Testis (tissue), 3 donors: Measurements from ENCODE around the gene UBR2. TPM values are rescaled to one million over a fixed set of nuclear protein-coding genes. Genes with fewer than 3 reads are reported as not detected.

Source experiments
- DNase-seq: peaks from one replicate; pipeline ENCODE4 v3.0.0-alpha.2; 2019
- H3K27ac ChIP-seq, 2 donors: fragments of 200-600 bp; sonication (generic); one replicate each; pipeline ENCODE4 v1.5.1; 2019
- H3K27me3 ChIP-seq: fragments of 200-600 bp; sonication (generic); one replicate; pipeline ENCODE4 v1.5.1; 2019
- H3K36me3 ChIP-seq: fragments of 200-600 bp; sonication (generic); one replicate; pipeline ENCODE4 v1.5.1; 2017; ENCODE audit warnings: low read depth; ENCODE audit errors: missing control alignments
- H3K4me1 ChIP-seq: fragments of 200-600 bp; sonication (generic); one replicate; pipeline ENCODE4 v1.5.1; 2019
- H3K4me3 ChIP-seq, 2 donors: fragments of 200-600 bp; sonication (generic); one replicate each; pipeline ENCODE4 v1.5.1; 2017 to 2019
- H3K9me3 ChIP-seq: fragments of 200-600 bp; sonication (generic); one replicate; pipeline ENCODE4 v1.5.1; 2017
- CTCF ChIP-seq, 3 experiments: fragments of 450-650 bp in 2 of 3; fragments of 200-600 bp in 1 of 3; sonication (generic) in 1 of 3; IDR thresholded peaks; one replicate each; pipeline ENCODE4 v1.5.1; 2016 to 2019; ENCODE audit warnings: antibody characterized with exemption in 3 of 3, mild to moderate bottlenecking in 2 of 3, moderate library complexity in 1 of 3
- POLR2A ChIP-seq: fragments of 450-650 bp; IDR thresholded peaks from one replicate; pipeline ENCODE4 v1.6.1; 2017; ENCODE audit warnings: antibody characterized with exemption, mild to moderate bottlenecking, moderate library complexity
- WGBS, 2 donors: methylation state at CpG; one replicate each; pipeline ENCODE4 v1.1.5; 2018; 5-methylcytosine and 5-hydroxymethylcytosine counted together
- intact Hi-C: fragments of 100-400 bp; cut with DNase I; formaldehyde crosslinking; loops from one replicate; pipeline ENCODE4 v1.15.1; 2023; ENCODE audit warnings: low total_unique reads
- polyA plus RNA-seq: library from polyadenylated mRNA; stranded (reverse); fragments of 350-450 nt; fragmentation: Illumina TruSeq; extraction: RNeasy Lipid Tissue Mini Kit (QIAGEN cat#74804); gene quantifications from one replicate; pipeline ENCODE4 v1.2.3, GENCODE V29; 2014; ENCODE audit warnings: low read depth, low replicate concordance; ENCODE audit not compliant: insufficient read depth
- total RNA-seq, 2 donors: library from RNA; depleted of rRNA; stranded (reverse); fragments of >200 nt; gene quantifications; one replicate each; pipeline ENCODE4 v1.2.3, GENCODE V29; 2016

UBR2 gene
- total and polyA plus RNA-seq, 3 donors from 2014 or later = 11.1 to 26.8 (median 25.8) TPM

GRCh38 chr6:42637681-42638080, 73.9 kb downstream of the UBR2 start:
- intact Hi-C loops = no loop called here
- WGBS, 2 donors = 93 to 94% methylated on average over 3 of the region's 3 CpGs
- H3K36me3 ChIP-seq = no peaks in the 10 kb centered on the region

GRCh38 chr6:42642794-42643193, 79.0 kb downstream of the UBR2 start:
- Histone ChIP-seq H3K4me3 (no peak overlapping the region), H3K4me1 (no peaks in the 10 kb centered on the region), H3K27ac (no peak overlapping the region), H3K9me3 (no peaks in the 10 kb centered on the region), H3K27me3 (no peaks in the 10 kb centered on the region), H3K36me3 (no peaks in the 10 kb centered on the region)
- WGBS, 2 donors = 89 to 90% methylated on average over 5 of the region's 5 CpGs
- intact Hi-C loops = no loop called here
- TF ChIP-seq POLR2A (no peak), CTCF (IDR thresholded peaks at IDR 0.05) (no peak)
- no peak for DNase-seq

More at GRCh38 chr6:42637681-42638080, 73.9 kb downstream of the UBR2 start:
- TF ChIP-seq CTCF (IDR thresholded peaks at IDR 0.05) = no peak
- no peak for TF ChIP-seq POLR2A
- H3K4me3 ChIP-seq = no peak overlapping the region
- no peaks in the 10 kb centered on the region for H3K9me3 ChIP-seq
- no peak for DNase-seq
- H3K27me3 ChIP-seq = no peaks in the 10 kb centered on the region
- H3K4me1 ChIP-seq = no peaks in the 10 kb centered on the region
- no peak overlapping the region for H3K27ac ChIP-seq

GRCh38 chr6:42644211-42644610, 80.4 kb downstream of the UBR2 start:
- Histone ChIP-seq H3K27ac (no peak overlapping the region), H3K27me3 (no peaks in the 10 kb centered on the region), H3K4me1 (no peaks in the 10 kb centered on the region), H3K4me3 (no peak overlapping the region), H3K9me3 (no peaks in the 10 kb centered on the region), H3K36me3 (no peaks in the 10 kb centered on the region)
- TF ChIP-seq POLR2A (no peak), CTCF (IDR thresholded peaks at IDR 0.05) (no peak)
- intact Hi-C loops = no loop called here
- WGBS, 2 donors = 88 to 89% methylated on average over 3 of the region's 3 CpGs
- no peak for DNase-seq

GRCh38 chr6:42652024-42652746, 88.4 kb downstream of the UBR2 start:
- no peak for TF ChIP-seq CTCF (IDR thresholded peaks at IDR 0.05)
- no peak for TF ChIP-seq POLR2A
- no peaks in the 10 kb centered on the region for H3K9me3 ChIP-seq
- H3K36me3 ChIP-seq = no peaks in the 10 kb centered on the region
- no peak overlapping the region for H3K27ac ChIP-seq
- WGBS, 2 donors = 71 to 82% methylated on average over 5 of the region's 5 CpGs
- intact Hi-C loops = no loop called here
- DNase-seq = no peak
- H3K27me3 ChIP-seq = no peaks in the 10 kb centered on the region
- no peaks in the 10 kb centered on the region for H3K4me1 ChIP-seq
- H3K4me3 ChIP-seq = no peak overlapping the region

- H3K36me3 ChIP-seq = no peaks in the 10 kb centered on the region
- no peak overlapping the region for H3K27ac ChIP-seq
- H3K4me1 ChIP-seq = no peaks in the 10 kb centered on the region
- WGBS, 2 donors = 79 to 94% methylated on average over 5 of the region's 5 CpGs
- TF ChIP-seq CTCF (IDR thresholded peaks at IDR 0.05) = no peak
- no peak for TF ChIP-seq POLR2A
- DNase-seq = no peak
- H3K4me3 ChIP-seq = no peak overlapping the region
- no peaks in the 10 kb centered on the region for H3K9me3 ChIP-seq
- intact Hi-C loops = no loop called here
- H3K27me3 ChIP-seq = no peaks in the 10 kb centered on the region
These were observed 90.0 kb downstream of the UBR2 start for GRCh38 chr6:42653851-42654250.
